Panc1 (cell line): ENCODE data around the gene TRPM7. TPM values are rescaled to one million over a fixed set of nuclear protein-coding genes. Genes with fewer than 3 reads are reported as not detected.

Experiments
- ATAC-seq: fragments of 200-7000 bp; cut with Tn5 transposase; 2 replicates; pipeline ENCODE4 v1.9.1; 2020; ENCODE audit warnings: mild to moderate bottlenecking, moderate library complexity
- BruUV-seq: library from RNA; stranded (reverse); fragments of 400-500 nt; replicated peaks from 2 replicates; lab custom pipeline; 2021; lab: Mats Ljungman, UMichigan
- CTCF ChIA-PET: fragments of 300-600 bp; sonication (Branson Sonifier 250); formaldehyde crosslinking; loops from one replicate; lab custom pipeline; 2022; ENCODE audit warnings: antibody characterized with exemption; lab: Charles Lee
- POLR2A ChIA-PET: fragments of 300-600 bp; sonication (Branson Sonifier 250); formaldehyde crosslinking; loops from one replicate; lab custom pipeline; 2022; ENCODE audit warnings: antibody characterized with exemption; lab: Charles Lee
- DNase-seq: peaks from one replicate; pipeline ENCODE4 v3.0.0-alpha.2; 2010; ENCODE audit warnings: low read depth, low spot score
- H3K27ac ChIP-seq: 2 replicates; pipeline ENCODE4 v1.5.1; 2011; ENCODE audit warnings: mild to moderate bottlenecking, low read length, inconsistent platforms
- H3K27me3 ChIP-seq: fragments of 200-500 bp; sonication (Bioruptor generic); 2 replicates; pipeline ENCODE4 v1.6.0; 2014; ENCODE audit warnings: low read length, inconsistent platforms; ENCODE audit not compliant: control insufficient read depth, insufficient read depth
- H3K36me3 ChIP-seq: fragments of 200-500 bp; sonication (Bioruptor generic); 2 replicates; pipeline ENCODE4 v1.5.1; 2014; ENCODE audit warnings: inconsistent platforms, mild to moderate bottlenecking, low read length, moderate library complexity; ENCODE audit not compliant: control insufficient read depth, insufficient read depth
- H3K4me1 ChIP-seq: 2 replicates; pipeline ENCODE4 v1.5.1; 2011; ENCODE audit warnings: inconsistent platforms, mild to moderate bottlenecking, low read length, moderate library complexity; ENCODE audit not compliant: control insufficient read depth, insufficient read depth
- H3K4me3 ChIP-seq, 2 experiments: 2 replicates each; pipeline ENCODE4 v1.5.1; 2011 to 2012; ENCODE audit warnings: low read depth in 2 of 2, low read length in 2 of 2, mild to moderate bottlenecking in 2 of 2, inconsistent platforms in 1 of 2, moderate library complexity in 1 of 2
- H3K9me3 ChIP-seq: fragments of 200-500 bp; sonication (Bioruptor generic); 2 replicates; pipeline ENCODE4 v1.5.1; 2014; ENCODE audit warnings: low read depth, mild to moderate bottlenecking, inconsistent platforms, low read length, moderate library complexity; ENCODE audit not compliant: control insufficient read depth, insufficient read depth
- CTCF ChIP-seq: fragments of 450-650 bp; IDR thresholded peaks from 2 replicates; pipeline ENCODE4 v1.5.1; 2017; ENCODE audit warnings: mild to moderate bottlenecking
- POLR2AphosphoS5 ChIP-seq: IDR thresholded peaks from 2 replicates; pipeline ENCODE4 v1.6.1; 2012; ENCODE audit warnings: mild to moderate bottlenecking, low read depth, low read length, moderate library complexity
- SIN3A ChIP-seq: IDR thresholded peaks from 2 replicates; pipeline ENCODE4 v1.6.1; 2012; ENCODE audit warnings: low read depth, mild to moderate bottlenecking, low read length, moderate library complexity, borderline replicate concordance; ENCODE audit not compliant: insufficient read depth
- TCF7L2 ChIP-seq: IDR thresholded peaks from 2 replicates; pipeline ENCODE4 v1.6.1; 2011; ENCODE audit warnings: mild to moderate bottlenecking, low read depth, low read length, inconsistent platforms
- in situ Hi-C: cut with HindIII; loops from 2 replicates; pipeline ENCODE4 v1.10.0; 2016; ENCODE audit warnings: low sequenced_read_pairs, low pct_unique_long_range_greater_than_20kb
- intact Hi-C: fragments of 100-400 bp; cut with micrococcal nuclease; formaldehyde crosslinking; loops from one replicate; pipeline ENCODE4 v1.10.0; 2022; ENCODE audit not compliant: unreplicated experiment
- total RNA-seq: library from RNA; stranded (reverse); gene quantifications from one replicate; pipeline ENCODE4 v1.2.1, GENCODE V29; 2021; ENCODE audit not compliant: unreplicated experiment
- TF ChIP-seq, protein P1 (sequence below), 2 experiments: IDR thresholded peaks; 2 replicates each; pipeline ENCODE4 v1.6.1; 2011 to 2012; ENCODE audit warnings: low read depth in 2 of 2, control low read depth in 1 of 2, low read length in 1 of 2, mild to moderate bottlenecking in 1 of 2, moderate library complexity in 1 of 2; ENCODE audit not compliant: insufficient read depth in 1 of 2

Gene TRPM7
- total RNA-seq, 1 experiment from 2014 or later = 44.9 TPM

DNA sequence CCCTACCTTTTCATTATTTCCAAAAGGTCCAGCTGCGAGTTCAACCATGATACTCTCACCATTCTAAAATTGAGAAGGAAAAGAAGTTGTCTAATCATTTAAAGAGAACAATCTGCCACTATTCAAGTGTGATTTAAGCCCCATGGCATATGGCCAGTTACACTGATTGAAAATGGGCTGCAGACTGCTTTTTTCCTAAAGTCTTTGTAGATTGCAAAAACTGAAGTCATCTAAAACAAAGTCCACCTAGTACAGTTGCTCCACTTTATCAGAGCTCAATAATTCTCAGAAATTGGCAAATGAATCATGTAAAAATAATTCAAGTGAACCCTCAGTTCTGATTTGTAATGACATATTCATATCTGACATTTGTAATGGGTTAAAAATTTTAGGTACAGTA lies 39.7 kb upstream of the TRPM7 start:
- in situ Hi-C loops = no loop called here
- TF ChIP-seq TCF7L2 (no peak), CTCF (no peak), POLR2AphosphoS5 (no peak), SIN3A (no peak)
- TF ChIP-seq, protein P1, sequence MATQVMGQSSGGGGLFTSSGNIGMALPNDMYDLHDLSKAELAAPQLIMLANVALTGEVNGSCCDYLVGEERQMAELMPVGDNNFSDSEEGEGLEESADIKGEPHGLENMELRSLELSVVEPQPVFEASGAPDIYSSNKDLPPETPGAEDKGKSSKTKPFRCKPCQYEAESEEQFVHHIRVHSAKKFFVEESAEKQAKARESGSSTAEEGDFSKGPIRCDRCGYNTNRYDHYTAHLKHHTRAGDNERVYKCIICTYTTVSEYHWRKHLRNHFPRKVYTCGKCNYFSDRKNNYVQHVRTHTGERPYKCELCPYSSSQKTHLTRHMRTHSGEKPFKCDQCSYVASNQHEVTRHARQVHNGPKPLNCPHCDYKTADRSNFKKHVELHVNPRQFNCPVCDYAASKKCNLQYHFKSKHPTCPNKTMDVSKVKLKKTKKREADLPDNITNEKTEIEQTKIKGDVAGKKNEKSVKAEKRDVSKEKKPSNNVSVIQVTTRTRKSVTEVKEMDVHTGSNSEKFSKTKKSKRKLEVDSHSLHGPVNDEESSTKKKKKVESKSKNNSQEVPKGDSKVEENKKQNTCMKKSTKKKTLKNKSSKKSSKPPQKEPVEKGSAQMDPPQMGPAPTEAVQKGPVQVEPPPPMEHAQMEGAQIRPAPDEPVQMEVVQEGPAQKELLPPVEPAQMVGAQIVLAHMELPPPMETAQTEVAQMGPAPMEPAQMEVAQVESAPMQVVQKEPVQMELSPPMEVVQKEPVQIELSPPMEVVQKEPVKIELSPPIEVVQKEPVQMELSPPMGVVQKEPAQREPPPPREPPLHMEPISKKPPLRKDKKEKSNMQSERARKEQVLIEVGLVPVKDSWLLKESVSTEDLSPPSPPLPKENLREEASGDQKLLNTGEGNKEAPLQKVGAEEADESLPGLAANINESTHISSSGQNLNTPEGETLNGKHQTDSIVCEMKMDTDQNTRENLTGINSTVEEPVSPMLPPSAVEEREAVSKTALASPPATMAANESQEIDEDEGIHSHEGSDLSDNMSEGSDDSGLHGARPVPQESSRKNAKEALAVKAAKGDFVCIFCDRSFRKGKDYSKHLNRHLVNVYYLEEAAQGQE (IDR thresholded peaks at IDR 0.05; ENCODE audit: insufficient read depth in 1 of 2, low read depth in 2 of 2, low read length in 1 of 2) = no peak
- POLR2A ChIA-PET = no interaction called here
- Histone ChIP-seq H3K4me3 (no peak overlapping the region), H3K27ac (no peak overlapping the region), H3K36me3 (peaks cover 2% of the 10 kb centered on the region; the same call in 1 of the 2 replicates), H3K27me3 (no peaks in the 10 kb centered on the region), H3K4me1 (no peaks in the 10 kb centered on the region), H3K9me3 (no peaks in the 10 kb centered on the region)
- BruUV-seq = no TSS peak
- intact Hi-C loops = no loop called here
- ATAC-seq = no peak
- CTCF ChIA-PET = no interaction called here
- DNase-seq = no peak

DNA sequence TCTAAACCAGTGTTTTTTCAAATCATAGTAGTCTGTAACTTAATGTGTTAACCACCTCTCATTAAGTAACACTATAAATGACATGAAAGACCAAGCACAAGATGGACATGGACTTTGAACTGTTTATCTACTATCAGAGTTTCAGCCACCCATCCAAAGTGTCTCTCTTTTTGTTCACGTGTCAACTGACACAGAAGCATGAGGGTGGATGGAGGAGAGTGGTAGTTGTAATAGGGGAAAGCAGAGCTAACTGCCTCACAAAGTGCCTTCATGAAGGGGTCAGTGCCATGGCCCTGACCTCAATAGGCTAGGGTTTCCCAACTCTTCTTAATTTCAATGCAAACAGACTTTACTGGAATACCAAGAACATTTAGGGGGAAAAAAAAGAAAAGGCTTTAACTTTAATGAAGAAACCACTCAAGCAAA lies 32.1 kb upstream of the TRPM7 start:
- in situ Hi-C loops (no loop called here), intact Hi-C loops (no loop called here)
- BruUV-seq = no TSS peak
- Histone ChIP-seq H3K4me3 (no peak overlapping the region), H3K36me3 (0 out of 2 replicates have a peak, but pooled peaks cover 4% of the 10 kb centered on the region), H3K9me3 (no peaks in the 10 kb centered on the region), H3K4me1 (no peaks in the 10 kb centered on the region), H3K27ac (no peak overlapping the region), H3K27me3 (no peaks in the 10 kb centered on the region)
- DNase-seq (no peak), ATAC-seq (no peak)
- TF ChIP-seq SIN3A = no peak
- TF ChIP-seq TCF7L2 = no peak
- TF ChIP-seq, protein P1 (IDR thresholded peaks at IDR 0.05; ENCODE audit: insufficient read depth in 1 of 2, low read depth in 2 of 2, low read length in 1 of 2) = no peak
- TF ChIP-seq CTCF = no peak
- TF ChIP-seq POLR2AphosphoS5 = no peak
- POLR2A ChIA-PET = no interaction called here
- CTCF ChIA-PET = no interaction called here
